Choroid plexus epithelial cell (primary cell): ENCODE measurements around the gene S100B.

Experiments
- DNase-seq: peaks from one replicate; pipeline ENCODE4 v3.0.0-alpha.2; 2010; ENCODE audit warnings: low read depth
- H3K4me3 ChIP-seq: 2 replicates; pipeline ENCODE4 v1.5.1; 2011; ENCODE audit warnings: low read depth, mild to moderate bottlenecking, control low read depth, low read length, moderate library complexity
- TF ChIP-seq, protein P1 (sequence below): conservative IDR thresholded peaks from 2 replicates; pipeline ENCODE4 v1.5.1; 2011; ENCODE audit warnings: low read depth, mild to moderate bottlenecking, control low read depth, inconsistent platforms, low read length, moderate library complexity

S100B gene

DNA sequence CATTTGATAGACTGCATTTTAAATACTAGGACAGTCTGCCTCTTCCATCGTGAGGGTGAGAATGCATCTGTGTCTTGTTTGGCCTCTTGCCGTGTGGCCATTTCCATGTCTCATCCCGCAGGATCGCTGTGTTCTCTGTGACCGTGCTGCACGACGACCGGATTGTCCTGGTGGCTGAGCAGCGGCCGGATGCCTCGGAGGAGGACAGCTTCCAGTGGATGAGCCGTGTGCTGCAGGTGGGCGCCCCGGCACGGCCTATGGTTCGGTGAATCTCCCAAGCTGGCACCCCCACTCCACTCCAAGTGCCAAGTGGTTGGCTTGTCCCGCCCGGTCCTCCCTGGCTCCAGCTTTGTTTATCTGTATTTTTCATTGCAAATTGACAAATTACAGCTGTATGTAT, 55.2 kb downstream of the S100B start:
- TF ChIP-seq, protein P1, sequence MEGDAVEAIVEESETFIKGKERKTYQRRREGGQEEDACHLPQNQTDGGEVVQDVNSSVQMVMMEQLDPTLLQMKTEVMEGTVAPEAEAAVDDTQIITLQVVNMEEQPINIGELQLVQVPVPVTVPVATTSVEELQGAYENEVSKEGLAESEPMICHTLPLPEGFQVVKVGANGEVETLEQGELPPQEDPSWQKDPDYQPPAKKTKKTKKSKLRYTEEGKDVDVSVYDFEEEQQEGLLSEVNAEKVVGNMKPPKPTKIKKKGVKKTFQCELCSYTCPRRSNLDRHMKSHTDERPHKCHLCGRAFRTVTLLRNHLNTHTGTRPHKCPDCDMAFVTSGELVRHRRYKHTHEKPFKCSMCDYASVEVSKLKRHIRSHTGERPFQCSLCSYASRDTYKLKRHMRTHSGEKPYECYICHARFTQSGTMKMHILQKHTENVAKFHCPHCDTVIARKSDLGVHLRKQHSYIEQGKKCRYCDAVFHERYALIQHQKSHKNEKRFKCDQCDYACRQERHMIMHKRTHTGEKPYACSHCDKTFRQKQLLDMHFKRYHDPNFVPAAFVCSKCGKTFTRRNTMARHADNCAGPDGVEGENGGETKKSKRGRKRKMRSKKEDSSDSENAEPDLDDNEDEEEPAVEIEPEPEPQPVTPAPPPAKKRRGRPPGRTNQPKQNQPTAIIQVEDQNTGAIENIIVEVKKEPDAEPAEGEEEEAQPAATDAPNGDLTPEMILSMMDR, result no peak
- no peak overlapping the region for H3K4me3 ChIP-seq
- DNase-seq, result no peak
